GM21528 (cell line): ENCODE results near the gene SCRT2.
"Not testable (repeated sequence)": the region's sequence is repeated elsewhere in the genome, so short reads cannot be mapped to it uniquely, and the experiment has no call there.

Experiments used
- ATAC-seq: cut with Tn5 transposase; IDR thresholded peaks from one replicate; pipeline ENCODE4 v1.9.1; 2021; ENCODE audit warnings: mild to moderate bottlenecking, moderate library complexity; ENCODE audit not compliant: unreplicated experiment, low FRiP score

The SCRT2 gene

GRCh38 chr20:701401-702129 lies 26.0 kb upstream of the SCRT2 start:
- no peak for ATAC-seq

GRCh38 chr20:699811-700338 lies 24.3 kb upstream of the SCRT2 start:
- ATAC-seq = no peak

GRCh38 chr20:699342-699741 lies 23.7 kb upstream of the SCRT2 start:
- ATAC-seq = no peak

- ATAC-seq = no peak
Measured at GRCh38 chr20:698276-698675, 22.7 kb upstream of the SCRT2 start.

DNA sequence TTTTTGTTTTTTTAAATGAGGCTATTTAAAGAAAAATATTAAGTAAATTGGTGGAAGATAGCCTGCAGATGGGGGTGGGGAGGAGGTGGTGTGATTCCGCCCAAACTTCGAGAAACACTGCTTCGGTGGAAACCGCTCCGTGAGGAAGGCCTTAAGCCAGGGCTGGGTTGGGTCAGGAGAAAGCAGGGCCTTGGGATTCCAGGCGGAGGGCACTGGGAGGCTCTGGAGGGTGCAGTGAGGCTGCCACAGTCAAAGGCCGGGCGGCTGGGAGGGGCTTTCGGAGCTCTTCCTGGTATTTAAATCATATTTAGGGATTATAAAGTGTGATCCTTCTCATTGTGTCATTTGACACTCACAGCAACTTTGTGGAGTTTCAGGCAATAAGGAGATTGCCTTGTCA lies 22.2 kb upstream of the SCRT2 start:
- no peak for ATAC-seq

GRCh38 chr20:695165-695866 lies 19.7 kb upstream of the SCRT2 start:
- no peak for ATAC-seq

GRCh38 chr20:694496-694895 lies 18.9 kb upstream of the SCRT2 start:
- ATAC-seq = no peak

- ATAC-seq = not testable (repeated sequence)
Measured at GRCh38 chr20:693786-694185, 18.2 kb upstream of the SCRT2 start.

- ATAC-seq = no peak
Measured at GRCh38 chr20:692044-692443, 16.4 kb upstream of the SCRT2 start.

GRCh38 chr20:689947-690346 lies 14.3 kb upstream of the SCRT2 start:
- ATAC-seq = no peak

DNA sequence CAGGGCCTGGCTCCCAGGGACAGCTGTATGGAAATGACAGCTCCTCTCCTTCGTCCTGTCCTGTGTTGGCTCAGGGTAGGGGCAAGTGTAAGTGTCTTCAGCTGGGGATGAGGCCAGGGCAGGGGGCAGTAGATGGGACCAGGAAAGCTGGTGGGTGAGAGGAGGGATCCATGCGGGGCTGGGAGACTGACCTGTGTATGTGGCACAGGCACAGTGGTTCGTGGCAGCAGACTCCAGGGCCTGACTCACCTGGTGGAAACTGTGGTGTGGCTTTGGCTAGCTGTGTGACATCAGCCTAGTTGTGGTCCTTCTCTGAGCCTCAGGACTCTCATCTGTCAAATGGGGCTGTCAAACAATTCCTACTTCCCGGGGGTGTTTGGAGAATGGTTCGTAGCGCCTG lies 13.7 kb upstream of the SCRT2 start:
- ATAC-seq = no peak

- no peak for ATAC-seq
Measured at GRCh38 chr20:688809-689212, 13.2 kb upstream of the SCRT2 start.

DNA sequence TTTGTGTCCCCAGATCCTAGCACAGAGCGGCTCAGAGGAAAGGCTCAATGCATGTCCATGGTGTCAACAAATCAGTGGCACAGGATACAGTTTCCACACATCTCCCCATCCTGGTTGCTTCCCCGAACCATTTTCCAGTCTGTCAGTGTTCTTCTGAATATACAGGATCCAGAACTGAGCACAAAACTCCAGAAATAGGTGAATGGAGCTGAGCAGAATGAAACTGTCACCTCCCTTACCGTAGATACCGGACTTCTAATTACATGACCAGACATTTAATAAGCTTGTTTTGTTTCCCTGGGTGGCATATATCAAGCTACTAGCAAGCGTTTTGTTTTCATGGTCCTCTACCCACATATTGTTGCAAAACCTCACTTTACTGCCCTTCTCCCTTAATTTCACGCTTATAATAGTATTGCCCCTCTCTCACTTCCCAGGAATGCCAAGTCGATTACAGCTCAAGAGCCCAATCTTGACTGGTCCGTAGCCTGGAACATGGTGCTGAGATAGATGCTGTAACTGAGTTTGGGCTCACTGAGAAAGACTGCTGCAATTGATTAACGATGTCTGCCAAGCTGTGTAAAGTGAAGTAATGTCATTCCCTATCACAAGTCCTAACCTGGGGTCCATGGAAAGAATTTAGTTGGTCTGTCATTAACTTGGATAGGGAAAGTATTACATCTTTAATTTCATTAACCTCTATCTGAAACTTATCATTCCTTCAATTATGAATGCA lies 12.0 kb upstream of the SCRT2 start:
- no peak for ATAC-seq

GRCh38 chr20:684676-685319 lies 9.2 kb upstream of the SCRT2 start:
- ATAC-seq = no peak

DNA sequence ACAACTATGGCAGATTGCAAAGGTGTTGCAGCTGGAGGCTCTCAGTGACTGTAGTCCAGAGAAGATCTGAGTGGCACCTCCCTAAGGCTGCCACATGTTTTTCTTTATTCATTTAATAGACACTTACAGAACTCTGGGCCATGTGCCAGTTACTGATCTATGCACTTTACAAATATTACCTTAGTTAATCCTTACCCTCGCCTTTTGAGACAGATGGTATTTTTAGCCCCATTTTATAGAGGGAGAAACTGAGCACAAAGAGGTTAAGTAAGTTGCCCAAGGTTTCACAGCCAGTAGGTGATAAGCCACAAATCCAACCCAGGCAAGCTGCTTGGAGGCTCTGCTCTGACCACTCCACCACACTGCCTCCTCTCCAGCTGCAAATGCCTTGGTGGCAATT lies 6.5 kb upstream of the SCRT2 start:
- no peak for ATAC-seq

- no peak for ATAC-seq
Measured at GRCh38 chr20:680638-681187, 5.1 kb upstream of the SCRT2 start.

GRCh38 chr20:677957-678356 lies 2.4 kb upstream of the SCRT2 start:
- no peak for ATAC-seq

DNA sequence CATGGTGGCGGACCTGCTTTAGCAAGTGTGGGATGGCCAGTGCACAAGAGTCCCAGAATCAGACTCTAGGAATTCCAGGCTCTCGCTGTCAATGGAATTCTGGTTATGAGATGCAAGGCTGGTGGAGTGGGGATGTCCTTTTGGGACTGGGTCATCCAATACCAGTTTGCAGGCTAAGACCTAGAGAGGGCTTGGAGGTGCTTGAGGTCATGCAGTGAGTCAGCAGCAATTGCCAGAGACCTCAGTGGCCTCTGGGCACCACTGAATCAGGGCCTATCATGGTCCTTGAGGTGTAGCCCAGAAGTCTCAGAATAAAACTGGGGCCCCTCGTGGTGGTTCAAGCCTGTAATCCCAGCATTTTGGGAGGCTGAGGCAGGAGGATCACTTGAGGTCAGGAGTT lies 1.4 kb upstream of the SCRT2 start:
- ATAC-seq = no peak

DNA sequence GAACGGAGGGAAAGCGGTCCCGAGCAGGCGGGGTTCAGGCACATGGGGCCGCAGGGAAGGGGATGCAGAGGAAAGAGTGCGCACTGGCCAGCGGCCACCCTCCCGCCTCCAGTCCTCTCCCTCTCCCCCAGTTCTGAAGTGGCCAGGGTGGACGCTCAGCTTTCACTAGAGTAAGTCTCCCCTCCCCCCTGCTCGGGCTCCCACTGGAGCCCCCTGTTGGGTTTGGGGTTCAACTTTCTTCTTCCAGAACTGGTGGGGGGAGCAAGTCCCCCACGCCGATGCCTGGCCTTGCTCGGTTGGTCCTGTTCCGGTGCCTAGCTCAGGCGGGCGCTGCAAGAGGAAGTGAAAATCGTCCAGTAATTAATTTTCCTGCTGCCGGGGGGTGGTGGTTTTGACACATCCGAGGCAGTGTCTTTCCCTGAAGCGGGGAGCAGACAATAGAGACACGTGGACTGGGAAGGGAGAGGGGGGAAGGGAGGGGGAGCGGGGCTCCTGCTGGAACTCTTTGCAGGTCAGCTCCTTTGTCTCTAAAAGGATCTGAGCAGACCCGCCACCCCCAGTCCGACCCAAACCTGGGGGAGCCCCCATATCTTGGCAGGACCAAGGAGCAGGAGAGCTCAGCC lies 824 bp upstream of the SCRT2 start:
- no peak for ATAC-seq

GRCh38 chr20:675033-675452 lies 559 bp downstream of the SCRT2 start:
- no peak for ATAC-seq
